Stimulated activated CD8-positive, alpha-beta memory T cell treated with anti-CD3 and anti-CD28 coated beads, Interleukin-12 subunit alpha, Interleukin-12 subunit beta, amount 100 ng/mL, for 24 hours (primary cell): ENCODE results near the gene SMIM12.
"Not testable (repeated sequence)": the region's sequence is repeated elsewhere in the genome, so short reads cannot be mapped to it uniquely, and the experiment has no call there.

Experiments used
- DNase-seq: peaks from one replicate; pipeline ENCODE4 v3.0.0-alpha.2; 2020; ENCODE audit errors: extremely low read depth

SMIM12 gene

DNA sequence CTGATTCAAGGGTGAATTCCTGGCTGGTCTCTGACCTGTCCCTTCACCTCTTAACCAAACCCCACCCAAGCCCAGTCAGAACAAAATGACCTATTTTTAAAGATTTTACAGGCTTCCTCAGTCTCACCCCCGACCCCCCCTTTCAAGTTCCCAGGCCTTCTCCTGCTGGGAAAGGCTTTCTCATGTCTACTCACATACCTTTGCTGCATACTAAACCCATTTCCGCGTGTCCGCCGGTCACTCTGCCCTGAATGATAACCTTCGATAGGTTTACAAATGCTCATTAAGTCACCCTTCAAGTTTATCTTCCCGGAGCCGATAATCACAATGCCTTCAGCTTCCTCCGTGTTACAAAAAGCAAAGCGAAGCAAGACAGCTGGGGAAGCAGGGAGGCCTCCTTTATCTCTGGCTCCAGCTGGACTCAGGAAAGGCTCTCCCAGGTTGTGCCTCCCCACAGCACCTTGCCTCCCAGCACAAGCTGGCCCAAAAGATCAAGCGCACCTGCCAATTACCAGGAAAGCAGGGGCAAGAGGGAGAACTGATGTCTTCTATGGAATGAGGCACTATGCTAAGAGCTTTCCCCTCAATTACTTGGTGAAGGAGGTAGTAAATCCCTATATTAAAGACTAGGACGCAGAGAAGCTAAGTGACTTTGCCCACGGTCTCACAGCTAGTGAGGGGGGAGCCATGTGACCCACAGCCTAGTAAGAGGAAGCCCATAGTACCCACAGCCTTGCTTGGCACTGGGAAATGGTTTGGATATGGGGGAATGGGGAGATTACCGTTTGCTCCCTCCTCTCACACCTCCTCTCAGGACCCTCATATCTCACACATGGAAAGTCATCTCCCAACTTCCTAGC, 15.9 kb downstream of the SMIM12 start:
- no peak for DNase-seq

DNA sequence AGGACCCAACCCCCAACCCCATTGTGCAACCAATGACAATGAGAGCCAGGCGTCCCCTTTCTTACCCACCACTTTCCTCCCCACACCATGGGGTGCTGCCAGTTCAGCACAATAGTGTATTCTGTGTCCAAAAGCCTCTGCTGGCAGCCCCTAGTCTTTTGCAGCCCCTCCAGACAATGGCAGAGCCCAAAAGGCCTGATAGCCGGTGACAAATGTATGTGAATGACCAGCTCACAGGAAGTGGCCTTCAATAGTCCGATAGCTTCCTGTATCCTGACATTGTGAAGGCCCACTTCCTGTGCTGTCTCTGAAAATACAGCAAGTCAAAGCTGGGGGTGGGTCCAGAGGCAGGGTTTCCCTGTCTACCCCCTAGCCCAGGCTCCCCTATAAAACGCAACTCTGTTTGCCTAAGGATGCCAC, 16.6 kb downstream of the SMIM12 start:
- no peak for DNase-seq

DNA sequence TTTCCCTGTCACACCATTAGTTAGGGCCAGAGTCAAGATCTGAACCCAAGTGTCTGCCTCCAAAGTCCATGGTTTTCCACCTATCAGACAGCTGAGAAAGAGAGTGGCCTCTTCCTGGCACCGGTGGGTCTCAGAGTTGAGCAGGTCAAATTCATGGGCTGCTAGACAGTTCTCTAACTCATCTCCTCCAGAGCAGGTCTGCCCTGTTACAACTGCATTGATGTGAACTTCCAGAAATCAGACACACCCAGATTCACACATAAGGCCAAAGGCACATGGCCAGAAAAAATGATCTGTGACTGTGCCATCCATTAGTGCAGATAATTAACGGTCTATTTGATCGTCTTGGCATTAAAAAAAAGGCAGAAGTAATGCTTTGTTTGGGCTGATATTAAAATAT, 17.5 kb downstream of the SMIM12 start:
- no peak for DNase-seq

DNA sequence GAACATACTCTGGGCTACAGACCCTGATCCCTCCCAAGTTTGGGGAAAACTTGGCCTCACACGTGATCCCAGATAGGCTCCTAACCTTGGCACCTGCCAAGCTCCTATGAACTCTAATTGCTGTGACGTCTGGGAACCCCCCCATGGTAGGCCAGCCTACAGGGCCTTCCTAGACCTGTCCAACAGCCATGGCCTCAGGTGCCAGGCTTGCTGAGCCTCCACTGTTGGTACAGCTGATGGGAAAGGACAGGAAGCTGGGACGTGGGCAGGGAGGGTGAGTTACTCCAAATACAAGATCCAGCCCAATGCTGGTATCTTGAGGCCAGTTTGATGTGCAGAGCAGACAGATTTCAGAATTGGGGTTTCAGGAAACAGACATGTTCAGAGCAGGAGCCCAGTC, 19.1 kb downstream of the SMIM12 start:
- DNase-seq = no peak

DNA sequence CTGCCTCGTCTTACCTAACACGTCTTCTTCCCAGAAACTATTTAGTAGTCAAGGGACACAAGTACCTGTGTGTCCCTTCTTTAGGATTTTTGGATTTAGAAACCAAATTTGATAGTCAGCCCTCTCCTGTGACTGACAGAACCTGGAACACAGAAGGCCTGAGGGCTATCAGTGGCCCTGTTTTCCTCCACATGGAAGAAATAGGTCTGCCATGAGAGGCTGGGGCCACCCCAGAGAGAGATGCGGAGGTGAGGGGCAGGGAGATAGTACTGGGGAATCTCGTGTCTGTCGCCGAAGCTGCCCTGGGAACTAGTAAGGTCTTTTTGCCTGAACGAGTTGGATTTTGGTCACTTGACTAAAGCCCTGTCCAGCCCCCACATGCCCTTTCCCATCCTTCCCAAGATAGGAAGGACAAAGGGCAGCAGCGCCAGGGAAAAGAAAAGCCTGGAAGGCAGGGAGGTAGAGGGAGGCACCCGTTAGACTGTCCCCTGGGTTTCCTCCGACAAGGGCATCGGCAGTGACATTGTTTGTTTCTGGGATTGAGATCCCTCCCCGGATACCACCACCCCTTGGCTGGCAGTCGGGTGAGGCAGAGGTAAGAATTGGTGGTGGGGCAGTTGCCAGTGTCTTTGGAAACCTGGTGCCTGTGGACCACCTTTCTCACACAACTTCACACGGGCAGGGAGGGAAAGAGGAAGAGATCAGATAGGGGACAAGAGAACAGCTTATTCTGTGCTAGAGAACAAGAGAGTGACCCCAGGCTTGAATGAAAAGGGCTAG, 19.8 kb downstream of the SMIM12 start:
- no peak for DNase-seq

DNA sequence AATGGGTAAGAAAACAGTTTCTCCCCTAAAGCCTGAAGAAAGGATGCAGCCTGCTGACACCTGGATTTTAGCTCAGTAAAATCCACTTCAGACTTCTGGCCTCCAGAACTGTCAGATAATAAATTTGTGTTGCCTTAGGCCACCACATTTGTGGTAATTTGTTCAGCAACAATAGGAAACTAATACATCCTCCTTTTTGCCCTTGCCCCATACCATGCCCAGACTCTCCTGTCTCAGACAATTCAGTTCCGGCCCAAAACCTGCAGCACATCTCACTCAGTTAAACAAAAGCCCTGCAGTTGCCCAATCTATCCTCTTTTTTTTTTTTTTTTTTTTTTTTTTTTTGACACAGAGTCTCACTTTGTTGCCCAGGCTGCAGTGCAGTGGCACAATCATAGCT, 25.8 kb downstream of the SMIM12 start:
- DNase-seq = no peak

DNA sequence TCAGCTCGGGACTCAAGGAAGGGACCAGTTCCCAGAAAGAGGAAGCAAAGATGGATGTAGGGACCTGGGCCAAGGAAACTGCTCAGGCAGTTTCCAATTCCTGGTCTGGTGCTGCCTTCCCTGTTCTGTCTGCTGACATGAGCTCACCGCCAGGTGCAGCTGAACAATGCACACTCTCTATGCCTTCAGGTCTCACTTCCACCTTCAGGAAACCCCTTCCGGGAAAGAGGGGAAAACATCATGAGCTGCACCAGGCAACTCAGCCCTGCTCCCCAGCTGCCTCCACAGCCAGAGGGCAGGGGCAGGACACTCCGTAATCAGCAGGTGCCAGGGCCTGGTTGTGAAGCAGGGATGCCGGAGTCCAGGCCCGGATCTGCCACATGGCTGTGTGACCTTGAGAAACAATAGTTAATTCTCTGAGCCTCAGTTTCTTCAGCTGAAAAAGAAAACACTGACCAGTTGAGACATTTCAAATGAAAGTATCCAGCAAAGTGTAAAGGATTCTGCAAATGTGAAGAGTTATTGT, 27.8 kb downstream of the SMIM12 start:
- DNase-seq = no peak

DNA sequence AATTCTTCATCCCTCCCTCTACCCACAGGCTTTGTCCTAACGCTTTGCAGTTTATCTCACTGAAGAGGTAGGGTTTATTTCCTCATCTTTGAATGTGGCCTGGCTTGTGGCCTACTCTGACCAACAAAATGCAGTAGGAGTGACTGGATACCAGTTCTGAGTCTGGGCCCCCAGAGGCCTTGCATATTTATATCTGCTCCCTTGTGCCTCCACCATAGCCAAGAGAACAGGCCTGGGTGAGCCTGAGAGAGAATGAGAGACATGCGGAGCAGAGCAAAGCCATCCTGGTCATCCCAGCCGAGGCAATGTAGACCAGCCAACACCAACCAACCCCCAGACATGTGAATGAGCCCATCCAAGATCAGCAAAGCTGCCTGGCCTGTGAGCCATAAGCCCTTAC, 30.3 kb downstream of the SMIM12 start:
- no peak for DNase-seq

DNA sequence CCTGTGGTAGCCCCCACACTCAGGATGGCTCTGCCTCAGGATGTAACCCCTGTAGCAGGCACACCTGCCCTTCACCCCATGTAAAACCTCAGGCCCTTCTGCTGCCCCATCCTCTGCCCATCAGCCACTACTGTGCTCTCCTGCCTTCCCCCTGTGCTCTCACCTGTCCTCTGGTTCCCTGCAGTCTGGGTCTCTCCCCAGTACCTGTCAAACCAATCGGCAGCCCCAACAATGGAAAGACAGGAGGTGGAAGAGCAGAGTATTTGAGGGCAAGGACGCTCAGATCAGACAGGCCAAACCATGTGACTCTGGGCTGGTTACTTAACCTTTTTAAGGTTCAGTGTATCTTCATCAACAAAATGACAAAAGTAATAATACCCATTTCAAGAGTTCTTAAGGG, 30.9 kb downstream of the SMIM12 start:
- DNase-seq = no peak

DNA sequence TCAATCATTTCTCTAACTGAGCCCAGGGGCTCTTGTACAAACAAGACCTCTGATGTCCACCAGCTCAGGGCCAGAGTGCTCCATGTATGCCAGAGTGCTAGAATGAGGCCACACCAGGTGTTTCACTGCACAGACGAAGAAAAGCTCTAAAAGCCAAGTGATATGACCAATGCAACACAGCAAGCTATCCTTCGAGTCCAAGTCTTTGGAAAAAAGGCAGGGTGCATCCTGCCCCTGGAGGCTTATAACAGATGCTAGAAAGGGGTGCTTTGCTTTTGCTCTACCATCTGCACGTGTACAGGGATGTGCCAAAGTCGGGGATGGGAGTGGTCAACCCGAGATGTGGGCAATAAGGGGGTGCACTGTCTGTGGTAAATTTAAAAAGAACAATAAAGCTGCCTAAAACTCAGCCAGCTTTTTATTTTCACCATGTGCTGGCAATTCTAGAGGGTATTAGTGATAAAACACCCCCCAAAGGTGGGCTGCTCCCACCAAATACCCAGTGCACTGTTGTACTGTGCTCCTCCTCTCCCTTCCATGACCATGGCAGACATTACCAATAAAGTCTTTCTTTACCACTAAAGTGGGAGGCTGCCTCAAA, 32.1 kb downstream of the SMIM12 start:
- no peak for DNase-seq

DNA sequence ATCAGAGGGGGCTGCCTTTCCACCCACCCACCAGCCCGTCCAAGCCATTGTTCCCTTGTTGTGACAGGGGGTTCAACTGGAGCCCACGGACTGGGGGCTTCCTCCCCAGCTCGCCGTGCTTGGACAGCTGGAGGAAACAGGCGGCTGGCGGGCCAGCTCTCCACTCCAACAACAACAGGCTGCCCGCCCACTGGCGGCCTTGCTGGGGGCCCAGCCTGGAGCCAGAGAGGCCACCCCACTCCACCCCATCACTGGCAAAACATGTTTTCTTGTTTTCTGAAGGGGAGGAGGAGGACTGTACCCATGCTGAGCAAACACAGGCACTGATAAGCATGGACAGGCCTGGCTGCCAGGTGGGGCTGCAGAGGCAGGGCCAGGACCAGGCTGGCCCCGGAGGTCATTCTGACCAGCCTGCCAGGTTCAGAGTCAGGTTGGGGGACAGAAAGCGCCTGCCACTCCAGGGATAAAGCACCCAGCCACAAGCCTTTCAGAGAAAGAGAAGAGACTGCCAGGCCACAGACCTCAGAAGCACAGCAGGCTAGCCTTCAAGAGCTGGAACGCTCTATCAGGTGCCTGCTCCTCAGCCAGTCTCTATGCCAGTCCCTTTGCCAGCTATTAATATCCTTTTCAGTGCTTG, 34.0 kb downstream of the SMIM12 start:
- DNase-seq = no peak

DNA sequence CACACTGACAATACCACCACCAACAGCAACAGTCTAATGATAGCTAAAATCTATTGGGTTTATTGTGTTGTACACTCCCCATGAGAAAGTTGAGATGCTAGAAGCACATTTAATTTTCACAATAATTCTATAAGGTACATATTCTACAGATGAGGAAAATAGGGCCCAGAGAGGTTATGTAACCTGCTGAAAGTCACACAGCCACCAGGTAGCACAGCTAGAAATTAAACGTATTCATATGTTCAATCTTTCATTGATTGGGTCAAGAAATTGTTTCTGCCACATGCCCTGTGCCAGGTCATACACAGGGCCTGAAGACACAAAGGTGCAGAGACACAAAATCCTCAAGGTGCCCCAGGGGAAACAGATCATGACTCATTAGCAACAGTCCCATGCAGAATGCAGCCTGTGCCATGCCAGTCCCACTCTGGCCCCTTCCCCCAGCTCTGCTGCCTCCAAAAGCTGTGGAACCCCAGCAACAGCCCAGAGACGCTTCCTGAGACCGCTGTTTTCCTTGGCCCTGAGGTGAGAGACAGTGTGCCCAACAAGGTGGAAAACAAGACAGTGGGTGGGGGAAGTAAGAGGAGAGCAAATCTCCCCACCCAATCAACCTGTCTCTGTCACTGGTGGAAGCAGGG, 34.6 kb downstream of the SMIM12 start:
- DNase-seq = no peak

DNA sequence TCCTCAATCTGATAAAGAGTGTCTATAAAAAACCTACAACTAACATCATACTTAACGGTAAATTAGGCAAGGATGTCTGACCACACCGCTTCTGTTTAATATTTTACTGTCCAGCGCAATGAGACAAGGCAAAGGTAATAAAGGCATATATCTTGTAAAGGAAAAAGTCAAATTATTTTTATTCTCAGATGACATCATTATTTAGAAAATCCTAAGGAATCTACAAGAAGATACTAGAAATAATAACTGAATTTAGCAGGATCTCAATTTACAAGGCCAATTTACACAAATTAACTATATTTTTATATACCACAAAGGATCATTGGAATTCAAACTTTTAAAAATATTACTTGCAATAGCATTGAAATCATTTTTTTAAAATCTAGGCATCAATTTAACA, 37.3 kb downstream of the SMIM12 start:
- no peak for DNase-seq

DNA sequence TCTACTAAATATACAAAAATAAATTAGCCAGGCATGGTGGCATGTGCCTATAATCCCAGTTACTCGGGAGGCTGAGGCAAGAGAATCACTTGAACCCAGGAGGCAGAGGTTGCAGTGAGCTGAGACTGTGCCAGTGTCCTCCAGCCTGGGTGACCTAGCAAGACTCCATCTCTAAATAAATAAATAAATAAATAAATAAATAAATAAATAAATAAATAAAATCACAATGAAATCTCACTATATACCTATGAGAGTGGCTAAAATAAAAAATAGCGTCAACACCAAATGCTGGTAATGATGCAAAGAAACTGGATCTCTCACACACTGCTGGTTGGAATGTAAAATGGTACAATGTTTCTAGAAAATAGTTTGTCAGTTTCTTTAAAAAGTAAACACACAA, 40.7 kb downstream of the SMIM12 start:
- DNase-seq = not testable (repeated sequence)

DNA sequence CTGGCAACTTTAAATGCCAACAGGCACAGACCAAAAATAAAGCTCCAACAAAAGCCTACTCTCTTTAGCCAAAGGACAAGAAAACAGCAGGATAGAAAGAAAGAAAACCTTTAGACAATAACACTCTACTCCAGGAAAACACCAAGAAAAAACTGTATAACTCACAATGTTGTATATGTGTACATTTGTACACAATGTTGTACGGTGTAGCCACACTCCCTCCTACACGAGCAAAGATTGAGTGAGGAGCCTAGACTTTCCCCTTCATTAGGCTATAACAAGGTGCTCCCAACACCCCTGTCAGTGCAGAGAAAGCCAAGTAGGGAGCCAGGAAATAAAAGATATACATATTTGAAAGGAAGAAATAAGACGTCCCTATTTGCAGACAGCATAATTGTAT, 42.8 kb downstream of the SMIM12 start:
- DNase-seq = no peak

DNA sequence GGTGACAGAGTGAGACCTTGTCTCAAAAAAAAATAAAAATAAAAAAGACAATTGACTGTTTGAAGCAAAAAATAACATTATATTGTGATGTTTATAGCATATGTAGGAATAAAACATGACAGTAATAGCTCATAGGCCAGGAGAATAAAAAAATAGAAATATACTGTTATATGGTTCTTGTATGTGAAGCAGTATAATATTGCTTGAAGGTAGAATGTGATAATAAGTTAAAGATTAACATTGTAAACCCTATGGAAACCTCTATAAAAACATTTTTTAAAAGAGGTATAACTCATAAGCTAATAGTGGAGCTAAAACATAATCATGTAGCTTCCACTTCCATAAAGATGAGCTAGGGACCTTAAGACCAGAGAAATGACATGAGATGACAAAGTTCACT, 43.2 kb downstream of the SMIM12 start:
- no peak for DNase-seq

DNA sequence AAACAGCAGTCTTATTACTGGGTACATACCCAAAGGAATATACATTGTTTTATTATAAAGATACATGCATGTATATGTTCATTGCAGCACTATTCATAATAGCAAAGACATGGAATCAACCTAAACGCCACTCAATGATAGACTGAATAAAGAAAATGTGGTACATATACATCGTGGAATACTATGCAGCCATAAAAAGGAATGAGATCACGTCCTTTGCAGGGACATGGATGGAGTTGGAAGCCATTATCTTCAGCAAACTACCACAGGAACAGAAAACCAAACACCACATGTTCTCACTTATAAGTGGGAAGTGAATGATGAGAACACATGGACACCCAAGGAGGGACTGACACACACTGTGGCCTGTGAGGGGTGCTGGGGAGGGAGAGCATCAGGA, 48.8 kb downstream of the SMIM12 start:
- DNase-seq = not testable (repeated sequence)

DNA sequence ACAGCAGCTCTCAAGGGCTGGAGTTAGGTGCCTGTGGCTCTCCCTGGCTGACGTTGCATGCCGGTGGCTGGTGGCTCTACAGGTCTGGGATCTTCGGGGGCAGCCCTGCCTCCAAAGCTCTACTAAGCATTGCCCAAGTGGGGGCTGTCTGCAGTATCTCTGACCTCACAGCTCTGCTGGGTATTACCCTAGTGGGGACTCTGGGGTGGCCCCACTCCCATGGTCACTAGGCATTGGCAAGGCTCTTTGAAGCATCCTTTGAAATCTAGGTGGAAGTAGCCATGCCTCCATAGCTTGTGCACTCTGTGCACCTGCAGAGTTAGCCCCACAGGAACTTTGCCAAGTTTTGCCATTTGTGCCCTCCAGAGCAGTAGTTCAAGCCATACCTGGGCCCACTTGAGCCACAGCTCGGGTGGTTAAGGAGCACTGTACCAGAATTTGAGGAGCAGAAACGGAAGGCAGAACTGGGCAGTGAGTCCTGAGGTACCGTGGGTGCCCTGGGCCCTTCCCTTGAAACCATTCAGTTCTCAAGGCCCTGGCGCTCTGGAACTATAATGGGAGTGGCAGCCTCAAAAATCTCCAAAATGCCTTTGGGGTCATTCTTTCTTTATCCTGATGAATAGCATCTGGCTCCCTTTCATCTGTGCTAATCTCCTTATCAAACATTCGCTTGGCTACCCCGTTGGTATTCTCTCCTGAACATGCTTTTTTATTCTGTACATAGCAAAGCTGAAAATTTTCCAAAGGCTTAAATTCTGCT, 51.3 kb downstream of the SMIM12 start:
- DNase-seq = no peak

DNA sequence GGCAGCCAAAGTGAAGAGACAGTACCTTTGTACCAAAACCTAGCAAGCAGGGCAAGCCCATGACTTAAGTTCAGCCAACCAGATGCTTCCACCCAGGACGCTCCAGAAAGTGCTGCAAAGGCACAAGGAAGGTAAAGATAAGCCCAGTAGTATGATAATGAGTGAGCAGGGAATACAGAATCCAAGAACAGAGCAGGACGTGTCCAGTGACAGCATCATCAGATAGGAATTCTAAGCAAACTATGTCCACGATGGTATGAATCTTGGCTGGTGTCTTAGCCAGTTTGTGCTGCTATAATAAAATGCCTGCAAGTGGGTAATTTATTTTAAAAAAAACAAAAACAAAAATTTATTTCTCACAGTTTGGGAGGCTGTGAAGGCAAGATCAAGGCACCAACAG, 53.2 kb downstream of the SMIM12 start:
- no peak for DNase-seq

DNA sequence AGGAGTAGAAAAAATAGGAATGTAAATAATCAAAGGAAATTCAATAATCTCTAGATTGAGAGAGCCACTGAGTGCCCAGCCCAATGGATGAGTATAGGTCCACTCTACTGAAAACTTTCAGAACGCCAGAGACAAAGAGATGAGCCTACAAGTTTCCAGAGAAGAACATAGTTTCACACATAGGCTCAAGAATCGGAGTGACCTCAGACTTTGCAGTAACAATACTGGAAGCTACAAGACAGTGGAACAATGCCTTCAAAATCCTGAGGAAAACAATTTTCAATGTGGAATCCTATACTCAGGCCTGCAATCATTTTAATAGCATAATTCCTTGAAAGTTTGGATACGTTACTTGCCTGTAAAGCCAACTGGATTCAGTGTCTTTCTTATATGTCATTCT, 55.8 kb downstream of the SMIM12 start:
- no peak for DNase-seq
